Measurements from ENCODE around the gene AGAP3.

AGAP3 gene

GRCh38 chr7:151088019-151088855 lies 2.0 kb downstream of the AGAP3 start:
- DNase-seq (ENCODE audit: low spot score): no peak

- no peak for DNase-seq (ENCODE audit: low spot score)
Observed at GRCh38 chr7:151088856-151089699, 2.8 kb downstream of the AGAP3 start.

GRCh38 chr7:151089893-151090730 lies 3.8 kb downstream of the AGAP3 start:
- no peak for DNase-seq (ENCODE audit: low spot score)

GRCh38 chr7:151091003-151091402 lies 4.7 kb downstream of the AGAP3 start:
- no peak for DNase-seq (ENCODE audit: low spot score)

GRCh38 chr7:151091431-151091830 lies 5.2 kb downstream of the AGAP3 start:
- DNase-seq (ENCODE audit: low spot score): peak; percentile 72

GRCh38 chr7:151091988-151092387 lies 5.7 kb downstream of the AGAP3 start:
- no peak for DNase-seq (ENCODE audit: low spot score)

- DNase-seq (ENCODE audit: low spot score): no peak
Observed at GRCh38 chr7:151093748-151094147, 7.5 kb downstream of the AGAP3 start.

- DNase-seq (ENCODE audit: low spot score): no peak
Observed at GRCh38 chr7:151094675-151095074, 8.4 kb downstream of the AGAP3 start.

GRCh38 chr7:151095123-151095797 lies 9.0 kb downstream of the AGAP3 start:
- no peak for DNase-seq (ENCODE audit: low spot score)

GRCh38 chr7:151095828-151096475 lies 9.7 kb downstream of the AGAP3 start:
- DNase-seq (ENCODE audit: low spot score): no peak

GRCh38 chr7:151099486-151100211 lies 13.4 kb downstream of the AGAP3 start:
- no peak for DNase-seq (ENCODE audit: low spot score)

- no peak for DNase-seq (ENCODE audit: low spot score)
Observed at GRCh38 chr7:151100921-151101320, 14.6 kb downstream of the AGAP3 start.

GRCh38 chr7:151101621-151102396 lies 15.5 kb downstream of the AGAP3 start:
- no peak for DNase-seq (ENCODE audit: low spot score)

GRCh38 chr7:151102991-151103390 lies 16.7 kb downstream of the AGAP3 start:
- no peak for DNase-seq (ENCODE audit: low spot score)

- no peak for DNase-seq (ENCODE audit: low spot score)
Observed at GRCh38 chr7:151103973-151104372, 17.7 kb downstream of the AGAP3 start.

GRCh38 chr7:151104411-151105235 lies 18.3 kb downstream of the AGAP3 start:
- DNase-seq (ENCODE audit: low spot score): peak; percentile 52

- DNase-seq (ENCODE audit: low spot score): no peak
Observed at GRCh38 chr7:151107882-151108281, 21.6 kb downstream of the AGAP3 start.
